HL-60/S4 treated with phorbol 12-myristate 13-acetate at 8.2 ng/mL for 4 days and 3 days (cell line): ENCODE data around the gene DNAJC24.

ENCODE experiments used
- in situ Hi-C: fragments of 300-500 bp; cut with MboI; formaldehyde crosslinking; loops from 2 replicates; pipeline ENCODE4 v1.15.0; 2022; ENCODE audit warnings: low sequenced_read_pairs

DNAJC24 gene

GRCh38 chr11:31414338-31414737 is 44.7 kb downstream of the DNAJC24 start:
- in situ Hi-C loops: no loop called here

GRCh38 chr11:31415435-31415834 is 45.8 kb downstream of the DNAJC24 start:
- in situ Hi-C loops: no loop called here

GRCh38 chr11:31417357-31417756 is 47.7 kb downstream of the DNAJC24 start:
- in situ Hi-C loops: no loop called here

- in situ Hi-C loops: no loop called here
Measured at GRCh38 chr11:31417816-31418215, 48.2 kb downstream of the DNAJC24 start.

GRCh38 chr11:31419138-31419537 is 49.5 kb downstream of the DNAJC24 start:
- in situ Hi-C loops: no loop called here

GRCh38 chr11:31419669-31420068 is 50.0 kb downstream of the DNAJC24 start:
- in situ Hi-C loops: no loop called here

GRCh38 chr11:31421820-31422219 is 52.2 kb downstream of the DNAJC24 start:
- in situ Hi-C loops: no loop called here

GRCh38 chr11:31422703-31423102 is 53.0 kb downstream of the DNAJC24 start:
- in situ Hi-C loops: no loop called here

GRCh38 chr11:31424652-31425051 is 55.0 kb downstream of the DNAJC24 start:
- in situ Hi-C loops: no loop called here

GRCh38 chr11:31433851-31434250 is 64.2 kb downstream of the DNAJC24 start:
- in situ Hi-C loops: no loop called here

- in situ Hi-C loops: no loop called here
Measured at GRCh38 chr11:31437742-31438435, 68.2 kb downstream of the DNAJC24 start.

- in situ Hi-C loops: no loop called here
Measured at GRCh38 chr11:31441296-31441695, 71.6 kb downstream of the DNAJC24 start.

- in situ Hi-C loops: no loop called here
Measured at GRCh38 chr11:31442086-31442485, 72.4 kb downstream of the DNAJC24 start.

- in situ Hi-C loops: no loop called here
Measured at GRCh38 chr11:31443802-31444201, 74.1 kb downstream of the DNAJC24 start.

GRCh38 chr11:31445621-31446020 is 76.0 kb downstream of the DNAJC24 start:
- in situ Hi-C loops: no loop called here

- in situ Hi-C loops: no loop called here
Measured at GRCh38 chr11:31449040-31449439, 79.4 kb downstream of the DNAJC24 start.

GRCh38 chr11:31450841-31451240 is 81.2 kb downstream of the DNAJC24 start:
- in situ Hi-C loops: no loop called here

GRCh38 chr11:31455177-31455576 is 85.5 kb downstream of the DNAJC24 start:
- in situ Hi-C loops: no loop called here

GRCh38 chr11:31464436-31464835 is 94.8 kb downstream of the DNAJC24 start:
- in situ Hi-C loops: no loop called here

- in situ Hi-C loops: no loop called here
Measured at GRCh38 chr11:31474083-31474482, 104.4 kb downstream of the DNAJC24 start.

GRCh38 chr11:31477528-31478222 is 108.0 kb downstream of the DNAJC24 start:
- in situ Hi-C loops: no loop called here

- in situ Hi-C loops: no loop called here
Measured at GRCh38 chr11:31478223-31478590, 108.5 kb downstream of the DNAJC24 start.

- in situ Hi-C loops: no loop called here
Measured at GRCh38 chr11:31479066-31479465, 109.4 kb downstream of the DNAJC24 start.
